Measurements from ENCODE around the gene ZNF446.
"Not testable (repeated sequence)": the region's sequence is repeated elsewhere in the genome, so short reads cannot be mapped to it uniquely, and the experiment has no call there.

ZNF446 gene

DNA sequence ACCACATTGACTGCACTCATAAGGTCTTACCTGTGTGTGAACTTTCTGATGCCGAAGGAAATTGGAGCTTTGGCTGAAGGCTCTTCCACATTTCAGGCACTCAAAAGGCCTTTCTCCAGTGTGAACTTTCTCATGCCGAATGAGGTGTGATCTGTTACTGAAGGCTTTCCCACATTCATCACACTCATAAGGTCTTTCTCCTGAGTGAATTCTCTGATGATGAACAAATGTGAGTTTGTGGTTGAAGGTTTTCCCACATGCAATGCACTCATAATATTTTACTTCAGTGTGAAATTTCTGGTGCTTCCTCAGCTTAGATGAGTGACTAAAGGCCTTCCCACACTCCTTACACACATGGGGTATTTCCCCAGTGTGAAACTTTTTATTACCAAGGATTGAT lies 41.9 kb upstream of the ZNF446 start:
- Histone ChIP-seq H4K20me1 (ENCODE audit: insufficient read depth, low read length, poor library complexity, severe bottlenecking) (no peaks in the 10 kb centered on the region), H3K4me2 (ENCODE audit: low read depth, low read length, poor library complexity, severe bottlenecking) (no peak overlapping the region), H3K79me2 (ENCODE audit: insufficient read depth, low read length) (no peaks in the 10 kb centered on the region), H3F3A (ENCODE audit: low read depth) (no peaks in the 10 kb centered on the region), H2AFZ (ENCODE audit: low read length) (no peak overlapping the region), H3K9me3 (ENCODE audit: insufficient read depth, low read depth, low read length) (peaks cover 25% of the 10 kb centered on the region; the same call in 1 of the 2 replicates), H3K4me3 (ENCODE audit: low read length, poor library complexity, severe bottlenecking) (no peak overlapping the region), H3K36me3 (ENCODE audit: insufficient read depth, low read length) (no peaks in the 10 kb centered on the region), H3K9ac (ENCODE audit: low read depth, low read length, poor library complexity, severe bottlenecking) (no peak overlapping the region), H3K4me1 (ENCODE audit: insufficient read depth, low read length, poor library complexity, severe bottlenecking) (no peaks in the 10 kb centered on the region), H3K9me2 (replicated peaks; ENCODE audit: low read depth, low read length) (no peaks in the 10 kb centered on the region), H3K27me3 (ENCODE audit: insufficient read depth, low read length, poor library complexity, severe bottlenecking) (no peaks in the 10 kb centered on the region)
- no peak for TF ChIP-seq EZH2phosphoT487 (IDR thresholded peaks at IDR 0.05; ENCODE audit: borderline replicate concordance)
- TF ChIP-seq, protein P1, sequence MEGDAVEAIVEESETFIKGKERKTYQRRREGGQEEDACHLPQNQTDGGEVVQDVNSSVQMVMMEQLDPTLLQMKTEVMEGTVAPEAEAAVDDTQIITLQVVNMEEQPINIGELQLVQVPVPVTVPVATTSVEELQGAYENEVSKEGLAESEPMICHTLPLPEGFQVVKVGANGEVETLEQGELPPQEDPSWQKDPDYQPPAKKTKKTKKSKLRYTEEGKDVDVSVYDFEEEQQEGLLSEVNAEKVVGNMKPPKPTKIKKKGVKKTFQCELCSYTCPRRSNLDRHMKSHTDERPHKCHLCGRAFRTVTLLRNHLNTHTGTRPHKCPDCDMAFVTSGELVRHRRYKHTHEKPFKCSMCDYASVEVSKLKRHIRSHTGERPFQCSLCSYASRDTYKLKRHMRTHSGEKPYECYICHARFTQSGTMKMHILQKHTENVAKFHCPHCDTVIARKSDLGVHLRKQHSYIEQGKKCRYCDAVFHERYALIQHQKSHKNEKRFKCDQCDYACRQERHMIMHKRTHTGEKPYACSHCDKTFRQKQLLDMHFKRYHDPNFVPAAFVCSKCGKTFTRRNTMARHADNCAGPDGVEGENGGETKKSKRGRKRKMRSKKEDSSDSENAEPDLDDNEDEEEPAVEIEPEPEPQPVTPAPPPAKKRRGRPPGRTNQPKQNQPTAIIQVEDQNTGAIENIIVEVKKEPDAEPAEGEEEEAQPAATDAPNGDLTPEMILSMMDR (conservative IDR thresholded peaks at IDR 0.05; ENCODE audit: low read length): no peak

DNA sequence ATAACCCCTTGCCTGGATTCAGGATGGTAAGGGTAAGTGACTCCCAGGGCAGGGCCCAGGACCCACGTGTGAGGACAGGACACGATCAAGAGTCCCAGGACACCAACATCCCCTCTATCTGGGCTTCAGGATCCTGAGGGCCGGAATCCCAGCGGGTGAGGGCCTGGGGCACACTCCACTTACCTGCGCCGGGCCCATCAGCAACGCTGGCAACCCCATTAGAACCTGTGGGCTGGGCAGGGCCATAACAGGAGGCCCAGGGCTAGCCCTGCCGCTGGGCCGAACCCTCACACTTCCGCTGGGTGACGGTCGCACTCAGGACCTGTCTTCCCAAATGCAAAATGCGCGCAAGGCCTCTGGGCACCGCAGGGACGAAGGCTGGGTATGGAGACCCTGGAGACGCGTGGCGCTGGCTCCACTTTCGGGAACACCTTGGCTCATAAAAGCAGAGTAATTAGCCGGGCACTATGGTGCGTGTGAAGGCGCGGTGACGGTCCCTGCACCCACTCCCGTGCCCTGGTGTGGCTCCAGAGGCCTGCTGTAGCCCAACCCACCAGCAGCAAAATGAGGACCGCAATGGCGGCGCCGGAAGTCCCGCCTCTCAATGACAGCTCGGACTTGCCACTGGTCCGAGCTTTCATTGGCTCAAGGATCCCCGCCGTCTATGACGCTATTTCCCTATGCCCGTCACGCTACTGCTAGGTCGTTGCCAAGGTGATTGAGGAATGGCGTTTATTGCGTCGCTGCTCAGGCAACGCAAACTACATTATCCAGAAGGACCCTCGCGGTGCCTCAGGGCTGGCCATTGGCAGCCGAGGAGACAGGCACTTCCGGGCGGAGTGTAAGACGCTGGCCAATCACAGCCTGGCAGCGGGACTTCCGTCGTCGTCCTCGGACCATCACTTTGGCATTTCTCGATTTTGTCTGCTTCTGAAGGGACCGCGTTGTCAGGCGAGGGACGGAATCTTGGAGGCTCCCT lies 36.3 kb upstream of the ZNF446 start, which contains the start of gene ZNF132:
Gene ZNF132, minus strand, starts transcription at position 578 of the 979 bp plus-strand sequence. Its CDS starts 332 bp downstream, at position 246.
- Histone ChIP-seq H3K9me3 (ENCODE audit: insufficient read depth, low read depth, low read length) (peaks cover 10% of the 10 kb centered on the region; the same call in 1 of the 2 replicates), H3K79me2 (ENCODE audit: insufficient read depth, low read length) (no peaks in the 10 kb centered on the region), H4K20me1 (ENCODE audit: insufficient read depth, low read length, poor library complexity, severe bottlenecking) (no peaks in the 10 kb centered on the region), H3F3A (ENCODE audit: low read depth) (no peaks in the 10 kb centered on the region), H3K9ac (ENCODE audit: low read depth, low read length, poor library complexity, severe bottlenecking) (no peak within 1 kb of the TSS), H3K36me3 (ENCODE audit: insufficient read depth, low read length) (no peaks in the 10 kb centered on the region), H2AFZ (ENCODE audit: low read length) (no peak within 1 kb of the TSS), H3K27me3 (ENCODE audit: insufficient read depth, low read length, poor library complexity, severe bottlenecking) (no peaks in the 10 kb centered on the region), H3K9me2 (replicated peaks; ENCODE audit: low read depth, low read length) (no peaks in the 10 kb centered on the region), H3K4me2 (ENCODE audit: low read depth, low read length, poor library complexity, severe bottlenecking) (no peak within 1 kb of the TSS), H3K4me3 (ENCODE audit: low read length, poor library complexity, severe bottlenecking) (no peak within 1 kb of the TSS), H3K4me1 (ENCODE audit: insufficient read depth, low read length, poor library complexity, severe bottlenecking) (no peaks in the 10 kb centered on the region)
- TF ChIP-seq EZH2phosphoT487 (IDR thresholded peaks at IDR 0.05; ENCODE audit: borderline replicate concordance): no peak
- TF ChIP-seq, protein P1 (conservative IDR thresholded peaks at IDR 0.05; ENCODE audit: low read length): no peak

DNA sequence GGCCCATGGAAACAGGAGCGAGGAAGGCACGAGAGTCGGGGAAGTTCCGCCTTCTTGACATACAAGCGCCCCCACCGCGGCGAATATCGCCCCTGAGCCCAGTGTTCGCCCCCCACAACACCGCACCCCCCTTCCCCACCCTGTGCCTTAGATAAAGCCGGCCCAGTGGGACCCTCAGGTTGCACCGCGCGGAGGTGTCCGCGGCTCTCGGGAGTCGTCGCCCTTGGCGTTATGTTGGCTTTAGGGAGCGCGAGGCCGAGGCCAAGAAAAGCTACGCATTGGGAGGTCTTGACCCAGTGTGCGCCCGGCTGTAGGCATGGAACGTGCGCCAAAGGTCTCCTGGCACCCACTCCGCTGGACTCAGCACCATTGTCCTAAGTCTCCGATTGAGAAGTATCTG lies 35.6 kb upstream of the ZNF446 start:
- H3K4me3 ChIP-seq (ENCODE audit: low read length, poor library complexity, severe bottlenecking): no peak overlapping the region
- no peak overlapping the region for H3K4me2 ChIP-seq (ENCODE audit: low read depth, low read length, poor library complexity, severe bottlenecking)
- H3K9ac ChIP-seq (ENCODE audit: low read depth, low read length, poor library complexity, severe bottlenecking): no peak overlapping the region
- H3K9me2 ChIP-seq (replicated peaks; ENCODE audit: low read depth, low read length): no peaks in the 10 kb centered on the region
- H3F3A ChIP-seq (ENCODE audit: low read depth): no peaks in the 10 kb centered on the region
- H4K20me1 ChIP-seq (ENCODE audit: insufficient read depth, low read length, poor library complexity, severe bottlenecking): no peaks in the 10 kb centered on the region
- H3K79me2 ChIP-seq (ENCODE audit: insufficient read depth, low read length): no peaks in the 10 kb centered on the region
- H3K9me3 ChIP-seq (ENCODE audit: insufficient read depth, low read depth, low read length): peaks cover 8% of the 10 kb centered on the region; the same call in 1 of the 2 replicates
- H3K4me1 ChIP-seq (ENCODE audit: insufficient read depth, low read length, poor library complexity, severe bottlenecking): no peaks in the 10 kb centered on the region
- H3K27me3 ChIP-seq (ENCODE audit: insufficient read depth, low read length, poor library complexity, severe bottlenecking): no peaks in the 10 kb centered on the region
- H2AFZ ChIP-seq (ENCODE audit: low read length): no peak overlapping the region
- no peak for TF ChIP-seq EZH2phosphoT487 (IDR thresholded peaks at IDR 0.05; ENCODE audit: borderline replicate concordance)
- TF ChIP-seq, protein P1 (conservative IDR thresholded peaks at IDR 0.05; ENCODE audit: low read length): no peak
- H3K36me3 ChIP-seq (ENCODE audit: insufficient read depth, low read length): no peaks in the 10 kb centered on the region

DNA sequence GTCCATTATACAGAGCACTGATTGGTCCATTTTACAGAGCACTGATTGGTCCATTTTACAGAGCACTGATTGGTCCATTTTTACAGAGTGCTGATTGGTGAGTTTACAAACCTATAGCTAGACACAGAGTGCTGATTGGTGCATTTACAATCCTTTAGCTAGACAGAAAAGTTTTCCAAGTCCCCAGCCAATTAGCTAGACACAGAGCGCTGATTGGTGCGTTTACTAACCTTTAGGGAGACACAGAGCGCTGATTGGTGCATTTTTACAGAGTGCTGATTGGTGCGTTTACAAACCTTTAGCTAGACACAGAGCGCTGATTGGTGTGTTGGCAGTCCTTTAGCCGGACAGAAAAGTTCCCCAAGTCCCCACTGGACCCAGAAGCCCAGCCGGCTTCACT lies 33.2 kb upstream of the ZNF446 start:
- not testable (repeated sequence) for H3K9me3 ChIP-seq (ENCODE audit: insufficient read depth, low read depth, low read length); H2AFZ ChIP-seq (ENCODE audit: low read length); H3K4me2 ChIP-seq (ENCODE audit: low read depth, low read length, poor library complexity, severe bottlenecking); H3K4me3 ChIP-seq (ENCODE audit: low read length, poor library complexity, severe bottlenecking); H3K4me1 ChIP-seq (ENCODE audit: insufficient read depth, low read length, poor library complexity, severe bottlenecking); H3K36me3 ChIP-seq (ENCODE audit: insufficient read depth, low read length); H3K27me3 ChIP-seq (ENCODE audit: insufficient read depth, low read length, poor library complexity, severe bottlenecking); H3K9me2 ChIP-seq (replicated peaks; ENCODE audit: low read depth, low read length); H3K79me2 ChIP-seq (ENCODE audit: insufficient read depth, low read length); H4K20me1 ChIP-seq (ENCODE audit: insufficient read depth, low read length, poor library complexity, severe bottlenecking); H3K9ac ChIP-seq (ENCODE audit: low read depth, low read length, poor library complexity, severe bottlenecking); H3F3A ChIP-seq (ENCODE audit: low read depth)

DNA sequence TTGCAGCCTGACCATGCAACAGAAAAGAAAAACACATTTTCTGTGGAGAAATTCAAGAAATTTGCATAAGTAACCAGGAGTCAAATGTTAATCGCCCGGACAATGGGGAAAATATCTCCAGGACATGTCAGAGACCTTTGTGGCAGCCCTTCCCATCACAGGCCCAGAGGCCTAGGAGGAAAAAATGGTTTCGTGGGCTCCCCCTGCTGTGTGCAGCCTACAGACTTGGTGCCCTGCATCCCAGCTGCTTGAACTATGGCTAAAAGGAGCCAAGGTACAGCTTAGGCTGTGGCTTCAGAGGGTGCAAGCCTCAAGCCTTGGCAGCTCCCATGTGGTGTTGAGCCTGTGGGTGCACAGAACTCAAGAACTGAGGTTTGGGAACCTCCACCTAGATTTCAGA lies 27.3 kb upstream of the ZNF446 start:
- H3K4me3 ChIP-seq (ENCODE audit: low read length, poor library complexity, severe bottlenecking); H3K9me3 ChIP-seq (ENCODE audit: insufficient read depth, low read depth, low read length); H3K9ac ChIP-seq (ENCODE audit: low read depth, low read length, poor library complexity, severe bottlenecking); H3K4me2 ChIP-seq (ENCODE audit: low read depth, low read length, poor library complexity, severe bottlenecking); H3K79me2 ChIP-seq (ENCODE audit: insufficient read depth, low read length); H3F3A ChIP-seq (ENCODE audit: low read depth); H2AFZ ChIP-seq (ENCODE audit: low read length); H3K36me3 ChIP-seq (ENCODE audit: insufficient read depth, low read length); H3K27me3 ChIP-seq (ENCODE audit: insufficient read depth, low read length, poor library complexity, severe bottlenecking); H3K9me2 ChIP-seq (replicated peaks; ENCODE audit: low read depth, low read length); H4K20me1 ChIP-seq (ENCODE audit: insufficient read depth, low read length, poor library complexity, severe bottlenecking): not testable (repeated sequence)
- H3K4me1 ChIP-seq (ENCODE audit: insufficient read depth, low read length, poor library complexity, severe bottlenecking): peaks cover 14% of the 10 kb centered on the region
